Lower leg skin (tissue), 3 donors: ENCODE data around the gene EGFL7.

ENCODE experiments used
- CTCF ChIP-seq, 3 donors: fragments of 450-650 bp; IDR thresholded peaks; one replicate each; pipeline ENCODE4 v1.5.1; 2016; ENCODE audit warnings: antibody characterized with exemption in 3 of 3, mild to moderate bottlenecking in 3 of 3, moderate library complexity in 2 of 3
- POLR2A ChIP-seq, 2 donors: fragments of 450-650 bp; IDR thresholded peaks; one replicate each; pipeline ENCODE4 v1.6.1; 2016 to 2017; ENCODE audit warnings: antibody characterized with exemption in 2 of 2, mild to moderate bottlenecking in 1 of 2, moderate library complexity in 1 of 2

DNA sequence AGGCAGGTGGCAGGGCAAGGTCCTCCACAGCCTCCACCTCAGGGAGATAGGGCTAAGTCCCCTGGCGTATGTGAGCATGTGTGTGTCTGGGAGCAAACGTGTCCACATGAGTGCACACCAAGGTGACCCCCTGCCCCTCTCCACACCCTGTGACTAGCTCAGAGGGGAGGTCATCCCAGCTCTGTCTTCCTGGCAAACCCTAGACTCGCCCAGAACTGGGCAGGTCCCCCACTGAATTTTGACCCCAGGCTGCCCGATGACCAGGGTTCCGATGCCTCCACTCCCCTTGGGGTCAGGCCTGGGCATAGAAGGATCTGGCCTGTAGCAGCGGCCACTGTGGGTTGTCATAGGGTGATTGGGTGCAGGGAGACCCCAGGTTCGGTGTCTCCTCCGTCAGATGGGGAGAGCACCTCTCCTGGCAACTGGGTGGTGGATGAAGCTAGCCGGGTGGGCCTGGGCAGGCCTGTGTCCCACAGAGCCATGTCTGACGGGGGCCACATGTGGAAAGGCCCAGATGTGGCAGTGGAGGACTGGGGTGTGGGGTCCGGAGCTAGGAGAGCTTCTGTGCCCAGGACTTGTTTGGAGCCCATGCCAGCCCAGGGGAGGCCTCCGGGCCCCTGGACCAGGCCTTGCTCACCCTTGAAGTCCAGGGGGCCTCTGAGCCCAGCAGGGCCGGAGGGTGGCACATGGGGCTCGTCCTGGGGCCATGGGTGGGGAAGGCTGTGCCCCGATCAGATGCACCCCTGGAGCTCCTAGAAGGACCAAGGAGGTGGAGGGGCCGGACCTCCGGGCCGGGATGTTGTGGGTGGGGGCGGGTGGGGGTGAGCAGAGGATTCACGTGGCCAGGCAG is 55.9 kb downstream of the EGFL7 start:
- no peak for TF ChIP-seq POLR2A (IDR thresholded peaks at IDR 0.05)
- TF ChIP-seq CTCF (IDR thresholded peaks at IDR 0.05): no peak
